GM18526 (cell line): ENCODE data around the gene CHRNA9.

Source experiments
- POLR2A ChIP-seq: IDR thresholded peaks from 3 replicates; pipeline ENCODE4 v1.6.1; 2011; ENCODE audit not compliant: insufficient read length; ENCODE audit errors: extremely low read depth

The CHRNA9 gene

GRCh38 chr4:40306976-40307375 is 28.2 kb upstream of the CHRNA9 start:
- TF ChIP-seq POLR2A: no peak

- TF ChIP-seq POLR2A: no peak
Measured at GRCh38 chr4:40307627-40308497, 27.3 kb upstream of the CHRNA9 start.

GRCh38 chr4:40308528-40309122 is 26.5 kb upstream of the CHRNA9 start:
- no peak for TF ChIP-seq POLR2A

GRCh38 chr4:40309250-40309774 is 25.8 kb upstream of the CHRNA9 start:
- no peak for TF ChIP-seq POLR2A

- TF ChIP-seq POLR2A: no peak
Measured at GRCh38 chr4:40310225-40310624, 24.9 kb upstream of the CHRNA9 start.

- no peak for TF ChIP-seq POLR2A
Measured at GRCh38 chr4:40311811-40312346, 23.3 kb upstream of the CHRNA9 start.

GRCh38 chr4:40314951-40315350 is 20.2 kb upstream of the CHRNA9 start:
- TF ChIP-seq POLR2A: no peak

GRCh38 chr4:40316333-40316781 is 18.8 kb upstream of the CHRNA9 start:
- no peak for TF ChIP-seq POLR2A

- no peak for TF ChIP-seq POLR2A
Measured at GRCh38 chr4:40316782-40317635, 18.1 kb upstream of the CHRNA9 start.

GRCh38 chr4:40317916-40318658 is 17.0 kb upstream of the CHRNA9 start:
- TF ChIP-seq POLR2A: no peak

GRCh38 chr4:40321574-40322275 is 13.4 kb upstream of the CHRNA9 start:
- no peak for TF ChIP-seq POLR2A

- no peak for TF ChIP-seq POLR2A
Measured at GRCh38 chr4:40322811-40323210, 12.3 kb upstream of the CHRNA9 start.

GRCh38 chr4:40323866-40324265 is 11.3 kb upstream of the CHRNA9 start:
- no peak for TF ChIP-seq POLR2A

- no peak for TF ChIP-seq POLR2A
Measured at GRCh38 chr4:40325406-40326019, 9.6 kb upstream of the CHRNA9 start.

GRCh38 chr4:40327340-40327739 is 7.8 kb upstream of the CHRNA9 start:
- TF ChIP-seq POLR2A: no peak
